ENCODE measurements around the gene SCN5A. TPM values are rescaled to one million over a fixed set of nuclear protein-coding genes. Genes with fewer than 3 reads are reported as not detected.
A peak's percentile ranks its signal among the peaks of the same experiment; 100 is the strongest.

SCN5A gene
- total and polyA plus RNA-seq, 4 donors: 0.01 to 0.14 TPM; not detected in 2

DNA sequence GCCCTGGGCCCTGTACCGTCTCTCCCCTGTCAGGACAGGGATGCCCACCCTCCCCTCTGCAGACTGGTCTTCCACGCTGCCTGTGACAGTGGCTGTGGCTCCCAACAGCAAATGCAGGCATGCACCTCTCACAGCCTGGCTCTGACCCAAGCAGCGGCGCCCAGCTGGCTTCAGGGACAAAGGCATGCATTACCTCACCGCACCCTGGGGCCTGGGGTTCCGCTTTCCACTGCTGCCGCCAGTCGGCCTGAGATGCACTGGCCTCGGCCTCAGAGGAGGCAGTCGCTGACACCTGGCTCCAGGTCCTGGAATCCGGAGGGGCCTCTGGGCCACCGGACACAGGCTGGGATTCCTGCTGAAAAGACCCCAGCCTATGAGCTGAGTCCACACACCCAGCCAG, 70.3 kb downstream of the SCN5A start:
- DNase-seq (ENCODE audit: low spot score): peak; percentile 6
- Histone ChIP-seq H3K27ac (ENCODE audit: low read depth in 1 of 2, low read length in 2 of 2) (no peak overlapping the region), H3K9me3 (ENCODE audit: control insufficient read depth in 4 of 4, low read length in 3 of 4) (no peaks in the 10 kb centered on the region), H3K4me1 (ENCODE audit: control insufficient read depth in 4 of 4, insufficient read depth in 4 of 4, low read length in 3 of 4) (no peaks in the 10 kb centered on the region), H3K9ac (ENCODE audit: low read depth in 1 of 2, low read length in 2 of 2) (no peak overlapping the region), H3K27me3 (ENCODE audit: control insufficient read depth in 4 of 4, insufficient read depth in 4 of 4, low read length in 3 of 4) (no peaks in the 10 kb centered on the region), H3K36me3 (ENCODE audit: control insufficient read depth in 4 of 4, insufficient read depth in 3 of 4, low read depth in 1 of 4, low read length in 3 of 4) (no peaks in the 10 kb centered on the region), H3K4me3 (ENCODE audit: low read depth in 1 of 3, low read length in 3 of 3) (no peak overlapping the region)
- WGBS: 87% methylated on average over 12 of the region's 12 CpGs
- TF ChIP-seq NR2F2 (IDR thresholded peaks at IDR 0.05) (no peak), FOXA1 (IDR thresholded peaks at IDR 0.05) (no peak), REST (IDR thresholded peaks at IDR 0.05) (no peak), JUND (IDR thresholded peaks at IDR 0.05) (no peak), HNF4G (IDR thresholded peaks at IDR 0.05) (no peak), HNF4A (conservative IDR thresholded peaks at IDR 0.05) (no peak), FOXA2 (IDR thresholded peaks at IDR 0.05) (no peak), EGR1 (IDR thresholded peaks at IDR 0.05; ENCODE audit: low read depth in 2 of 2) (no peak)

DNA sequence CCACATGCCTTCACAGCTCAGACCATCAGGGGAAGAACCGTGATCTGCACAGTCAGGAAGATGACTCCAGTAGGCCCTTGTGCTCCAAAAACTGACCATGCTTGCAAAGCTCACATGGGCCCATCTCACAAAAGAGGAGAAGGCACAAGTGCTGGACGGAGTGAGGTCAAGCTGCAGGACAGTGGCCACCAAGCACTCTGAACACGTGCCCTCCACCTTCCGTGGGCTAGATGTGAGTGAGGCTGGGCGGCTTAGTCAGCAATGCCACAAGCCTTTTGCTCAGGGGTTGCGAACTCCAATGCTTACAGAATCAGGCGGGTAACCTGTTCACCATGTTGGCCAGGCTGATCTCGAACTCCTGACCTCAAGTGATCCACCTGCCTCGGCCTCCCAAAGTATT, 70.9 kb downstream of the SCN5A start:
- no peak overlapping the region for H3K4me3 ChIP-seq (ENCODE audit: low read depth in 1 of 3, low read length in 3 of 3)
- DNase-seq (ENCODE audit: low spot score): peak; percentile 21
- no peaks in the 10 kb centered on the region for H3K27me3 ChIP-seq (ENCODE audit: control insufficient read depth in 4 of 4, insufficient read depth in 4 of 4, low read length in 3 of 4)
- WGBS: 82% methylated on average over 9 of the region's 9 CpGs
- no peak overlapping the region for H3K9ac ChIP-seq (ENCODE audit: low read depth in 1 of 2, low read length in 2 of 2)
- TF ChIP-seq JUND (IDR thresholded peaks at IDR 0.05) (no peak), EGR1 (IDR thresholded peaks at IDR 0.05; ENCODE audit: low read depth in 2 of 2) (no peak)
- TF ChIP-seq, protein P1, sequence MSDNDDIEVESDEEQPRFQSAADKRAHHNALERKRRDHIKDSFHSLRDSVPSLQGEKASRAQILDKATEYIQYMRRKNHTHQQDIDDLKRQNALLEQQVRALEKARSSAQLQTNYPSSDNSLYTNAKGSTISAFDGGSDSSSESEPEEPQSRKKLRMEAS (IDR thresholded peaks at IDR 0.05): no peak
- H3K9me3 ChIP-seq (ENCODE audit: control insufficient read depth in 4 of 4, low read length in 3 of 4): no peaks in the 10 kb centered on the region
- no peaks in the 10 kb centered on the region for H3K4me1 ChIP-seq (ENCODE audit: control insufficient read depth in 4 of 4, insufficient read depth in 4 of 4, low read length in 3 of 4)
- no peak overlapping the region for H3K27ac ChIP-seq (ENCODE audit: low read depth in 1 of 2, low read length in 2 of 2)
- no peaks in the 10 kb centered on the region for H3K36me3 ChIP-seq (ENCODE audit: control insufficient read depth in 4 of 4, insufficient read depth in 3 of 4, low read depth in 1 of 4, low read length in 3 of 4)

- H3K9ac ChIP-seq (ENCODE audit: low read depth in 1 of 2, low read length in 2 of 2): no peak overlapping the region
- no peaks in the 10 kb centered on the region for H3K27me3 ChIP-seq (ENCODE audit: control insufficient read depth in 4 of 4, insufficient read depth in 4 of 4, low read length in 3 of 4)
- H3K9me3 ChIP-seq (ENCODE audit: control insufficient read depth in 4 of 4, low read length in 3 of 4): no peaks in the 10 kb centered on the region
- WGBS: 56% methylated on average over 4 of the region's 4 CpGs
- H3K4me3 ChIP-seq (ENCODE audit: low read depth in 1 of 3, low read length in 3 of 3): no peak overlapping the region
- no peaks in the 10 kb centered on the region for H3K4me1 ChIP-seq (ENCODE audit: control insufficient read depth in 4 of 4, insufficient read depth in 4 of 4, low read length in 3 of 4)
- H3K36me3 ChIP-seq (ENCODE audit: control insufficient read depth in 4 of 4, insufficient read depth in 3 of 4, low read depth in 1 of 4, low read length in 3 of 4): no peaks in the 10 kb centered on the region
- H3K27ac ChIP-seq (ENCODE audit: low read depth in 1 of 2, low read length in 2 of 2): no peak overlapping the region
- DNase-seq (ENCODE audit: low spot score): no peak
- no peak for TF ChIP-seq CTCF (IDR thresholded peaks at IDR 0.05; ENCODE audit: low read depth, low read length, missing input control)
- TF ChIP-seq RXRA (IDR thresholded peaks at IDR 0.05): no peak
- TF ChIP-seq GABPA (IDR thresholded peaks at IDR 0.05 in 1 of 2, conservative IDR thresholded peaks at IDR 0.05 in 1 of 2): no peak
- no peak for TF ChIP-seq SP1 (IDR thresholded peaks at IDR 0.05)
- TF ChIP-seq REST (IDR thresholded peaks at IDR 0.05): no peak
- TF ChIP-seq, protein P1 (IDR thresholded peaks at IDR 0.05): no peak
- TF ChIP-seq TAF1 (conservative IDR thresholded peaks at IDR 0.05): no peak
- TF ChIP-seq RAD21 (IDR thresholded peaks at IDR 0.05): no peak
- TF ChIP-seq FOXA2 (IDR thresholded peaks at IDR 0.05): no peak
- TF ChIP-seq YY1 (IDR thresholded peaks at IDR 0.05): no peak
- no peak for TF ChIP-seq JUND (IDR thresholded peaks at IDR 0.05)
- TF ChIP-seq, protein P2, sequence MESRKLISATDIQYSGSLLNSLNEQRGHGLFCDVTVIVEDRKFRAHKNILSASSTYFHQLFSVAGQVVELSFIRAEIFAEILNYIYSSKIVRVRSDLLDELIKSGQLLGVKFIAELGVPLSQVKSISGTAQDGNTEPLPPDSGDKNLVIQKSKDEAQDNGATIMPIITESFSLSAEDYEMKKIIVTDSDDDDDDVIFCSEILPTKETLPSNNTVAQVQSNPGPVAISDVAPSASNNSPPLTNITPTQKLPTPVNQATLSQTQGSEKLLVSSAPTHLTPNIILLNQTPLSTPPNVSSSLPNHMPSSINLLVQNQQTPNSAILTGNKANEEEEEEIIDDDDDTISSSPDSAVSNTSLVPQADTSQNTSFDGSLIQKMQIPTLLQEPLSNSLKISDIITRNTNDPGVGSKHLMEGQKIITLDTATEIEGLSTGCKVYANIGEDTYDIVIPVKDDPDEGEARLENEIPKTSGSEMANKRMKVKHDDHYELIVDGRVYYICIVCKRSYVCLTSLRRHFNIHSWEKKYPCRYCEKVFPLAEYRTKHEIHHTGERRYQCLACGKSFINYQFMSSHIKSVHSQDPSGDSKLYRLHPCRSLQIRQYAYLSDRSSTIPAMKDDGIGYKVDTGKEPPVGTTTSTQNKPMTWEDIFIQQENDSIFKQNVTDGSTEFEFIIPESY (IDR thresholded peaks at IDR 0.05): no peak
These were observed 71.4 kb downstream of the SCN5A start for GRCh38 chr3:38578081-38578475.

Data from liver (tissue), 9 donors.